Measurements from ENCODE around the gene ANKRD13D. TPM values are rescaled to one million over a fixed set of nuclear protein-coding genes. Genes with fewer than 3 reads are reported as not detected.
"Not testable (repeated sequence)": the region's sequence is repeated elsewhere in the genome, so short reads cannot be mapped to it uniquely, and the experiment has no call there.

ANKRD13D gene
- total RNA-seq, 4 donors from 2014 or later, result 19.7 to 194 (median 54.5) TPM

DNA sequence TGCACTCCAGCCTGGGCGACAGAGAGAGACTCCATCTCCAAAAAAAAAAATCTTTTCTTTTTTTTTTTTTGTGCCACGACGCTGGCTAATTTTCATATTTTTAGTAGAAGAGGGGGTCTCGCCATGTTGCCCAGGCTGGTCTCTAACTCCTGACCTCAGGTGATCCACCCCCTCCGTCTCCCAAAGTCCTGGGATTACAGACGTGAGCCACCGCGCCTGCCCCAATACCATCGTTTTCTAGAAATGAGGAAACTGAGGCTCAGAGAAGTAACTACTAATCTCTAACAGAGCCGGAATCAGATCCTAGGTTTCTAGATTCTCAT is 27.7 kb downstream of the ANKRD13D start:
- 0 to 1% methylated on average over 4 to 10 of the region's 10 CpGs for WGBS, 2 donors (ENCODE audit: low coverage in 1 of 2)
- TF ChIP-seq EP300 (IDR thresholded peaks at IDR 0.05; ENCODE audit: low read depth) (no peak), POLR2AphosphoS5 (IDR thresholded peaks at IDR 0.05) (no peak), POLR2A (IDR thresholded peaks at IDR 0.05) (no peak)
- TF ChIP-seq, protein P1, sequence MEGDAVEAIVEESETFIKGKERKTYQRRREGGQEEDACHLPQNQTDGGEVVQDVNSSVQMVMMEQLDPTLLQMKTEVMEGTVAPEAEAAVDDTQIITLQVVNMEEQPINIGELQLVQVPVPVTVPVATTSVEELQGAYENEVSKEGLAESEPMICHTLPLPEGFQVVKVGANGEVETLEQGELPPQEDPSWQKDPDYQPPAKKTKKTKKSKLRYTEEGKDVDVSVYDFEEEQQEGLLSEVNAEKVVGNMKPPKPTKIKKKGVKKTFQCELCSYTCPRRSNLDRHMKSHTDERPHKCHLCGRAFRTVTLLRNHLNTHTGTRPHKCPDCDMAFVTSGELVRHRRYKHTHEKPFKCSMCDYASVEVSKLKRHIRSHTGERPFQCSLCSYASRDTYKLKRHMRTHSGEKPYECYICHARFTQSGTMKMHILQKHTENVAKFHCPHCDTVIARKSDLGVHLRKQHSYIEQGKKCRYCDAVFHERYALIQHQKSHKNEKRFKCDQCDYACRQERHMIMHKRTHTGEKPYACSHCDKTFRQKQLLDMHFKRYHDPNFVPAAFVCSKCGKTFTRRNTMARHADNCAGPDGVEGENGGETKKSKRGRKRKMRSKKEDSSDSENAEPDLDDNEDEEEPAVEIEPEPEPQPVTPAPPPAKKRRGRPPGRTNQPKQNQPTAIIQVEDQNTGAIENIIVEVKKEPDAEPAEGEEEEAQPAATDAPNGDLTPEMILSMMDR (IDR thresholded peaks at IDR 0.05), result no peak
- Histone ChIP-seq H3K4me3 (peak overlapping the region; percentile 51 to 96 (median 88)), H3K9me3 (no peaks in the 10 kb centered on the region), H3K27ac (peak overlapping the region; percentile 97 to 99 (median 97)), H3K36me3 (no peaks in the 10 kb centered on the region), H3K4me1 (peaks cover 14 to 43% (median 33%) of the 10 kb centered on the region in 4 donors), H3K27me3 (no peaks in the 10 kb centered on the region)
- in situ Hi-C loops (cut with MboI; ENCODE audit: low pct_ligation_motif_present in 1 of 4, low pct_unique_long_range_greater_than_20kb in 1 of 4, low sequenced_read_pairs in 3 of 4) (loop anchor here in 1 of 4 donors (5.0 kb wide), 1 partner anchor 50 kb away; the partner anchor contains the start of gene GRK2), intact Hi-C loops (cut with DNase I; ENCODE audit: low total_unique reads) (loop anchor here (2.0 kb wide), 1 partner anchor 50 kb away; the partner anchor contains the start of gene GRK2)
- no peak for DNase-seq

DNA sequence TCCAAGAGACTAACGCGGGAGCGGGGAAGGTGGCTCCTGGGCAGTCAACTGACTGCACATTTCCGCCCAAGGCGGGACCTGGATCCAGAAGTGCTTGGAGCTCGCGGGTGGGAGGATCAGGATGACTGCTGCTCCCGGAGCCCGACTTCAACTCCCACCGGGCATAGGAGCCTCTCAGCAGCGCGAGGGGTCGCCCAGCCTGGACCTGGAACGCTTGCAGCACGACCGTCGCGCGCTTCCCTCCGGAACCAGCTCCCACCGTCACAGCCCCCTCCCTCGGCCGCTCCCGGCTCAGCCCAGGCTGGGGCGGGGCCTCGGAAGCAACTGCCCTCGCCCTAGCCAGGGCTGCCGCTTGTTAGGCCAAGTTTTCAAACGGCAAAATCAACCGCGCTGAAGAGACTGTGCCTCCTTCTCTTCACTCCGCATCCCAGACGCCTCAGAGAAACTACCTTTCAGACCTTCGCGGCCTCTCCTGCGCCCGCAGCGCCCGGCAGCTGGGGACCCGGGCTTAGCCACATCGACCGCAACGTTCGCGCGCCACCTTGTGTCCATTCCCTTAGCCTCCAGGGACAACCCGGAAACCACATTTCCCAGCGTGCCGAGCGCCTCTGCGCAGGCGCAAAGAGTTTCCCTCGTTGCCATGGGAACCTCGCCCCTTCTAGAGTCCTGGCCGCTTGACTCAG is 28.2 kb downstream of the ANKRD13D start:
- H3K4me1 ChIP-seq, result peaks cover 14 to 39% (median 31%) of the 10 kb centered on the region in 4 donors
- intact Hi-C loops (cut with DNase I; ENCODE audit: low total_unique reads), result loop anchor here (2.0 kb wide), 1 partner anchor 51 kb away; the partner anchor contains the start of gene GRK2
- 1% methylated on average over 46 of the region's 55 CpGs; no CpG with 5 or more reads in 1 of the 2 donors for WGBS, 2 donors (ENCODE audit: low coverage in 1 of 2)

DNA sequence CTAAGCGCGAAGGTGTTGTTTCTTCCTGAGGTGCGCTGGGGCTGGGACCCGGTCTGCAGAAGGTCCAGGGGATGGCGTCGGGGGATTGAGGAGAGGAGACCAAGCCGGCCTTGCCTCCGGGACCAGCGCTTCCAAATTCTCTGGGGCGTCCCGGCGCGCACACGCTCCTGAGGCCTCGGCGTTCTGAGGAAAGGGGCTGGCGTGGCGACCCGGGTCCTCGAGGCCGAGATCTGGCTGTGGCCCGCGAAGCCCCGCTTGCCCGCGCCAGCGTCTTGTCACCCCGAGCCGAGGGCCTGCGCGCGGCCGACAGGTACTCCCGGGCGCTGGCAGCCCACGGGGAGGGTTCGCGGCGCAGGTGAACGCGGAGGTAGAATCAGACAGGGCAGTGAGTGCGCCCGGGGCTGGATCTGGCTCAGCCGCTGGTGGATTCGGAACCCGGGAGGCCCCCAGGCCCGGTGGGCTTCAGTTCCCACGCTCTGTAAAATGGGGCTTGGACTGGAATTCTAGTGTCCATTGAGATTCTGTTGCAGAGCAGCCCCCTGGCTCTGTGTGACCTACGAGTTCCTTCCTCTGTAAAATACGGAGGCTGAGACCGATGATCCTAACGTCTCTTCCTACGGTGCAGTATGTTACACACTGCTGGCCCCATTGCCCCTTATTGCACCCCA is 28.9 kb downstream of the ANKRD13D start:
- Histone ChIP-seq H3K9me3 (no peaks in the 10 kb centered on the region), H3K27me3 (no peaks in the 10 kb centered on the region), H3K36me3 (no peaks in the 10 kb centered on the region), H3K4me1 (peaks cover 11 to 32% (median 27%) of the 10 kb centered on the region in 4 donors), H3K27ac (peak overlapping the region; percentile 97 to 99 (median 97)), H3K4me3 (peak overlapping the region; percentile 51 to 96 (median 88))
- WGBS, 2 donors (ENCODE audit: low coverage in 1 of 2), result 1% methylated on average over 29 of the region's 53 CpGs; no CpG with 5 or more reads in 1 of the 2 donors
- intact Hi-C loops (cut with DNase I; ENCODE audit: low total_unique reads) (loop anchor here (2.0 kb wide), 1 partner anchor 51 kb away; the partner anchor contains the start of gene GRK2), in situ Hi-C loops (cut with MboI; ENCODE audit: low pct_ligation_motif_present in 1 of 4, low pct_unique_long_range_greater_than_20kb in 1 of 4, low sequenced_read_pairs in 3 of 4) (loop anchor here in 1 of 4 donors (5.0 kb wide), 1 partner anchor 51 kb away; the partner anchor contains the start of gene GRK2)
- peak; percentile 54 for DNase-seq
- no peak for TF ChIP-seq EP300 (IDR thresholded peaks at IDR 0.05; ENCODE audit: low read depth)

More for the DNA sequence above, 28.2 kb downstream of the ANKRD13D start:
- Histone ChIP-seq H3K27me3 (no peaks in the 10 kb centered on the region), H3K4me3 (peak overlapping the region; percentile 51 to 96 (median 88)), H3K9me3 (no peaks in the 10 kb centered on the region), H3K27ac (peak overlapping the region; percentile 97 to 99 (median 97)), H3K36me3 (no peaks in the 10 kb centered on the region)
- TF ChIP-seq POLR2A (IDR thresholded peaks at IDR 0.05) (peak; percentile 89), EP300 (IDR thresholded peaks at IDR 0.05; ENCODE audit: low read depth) (no peak), POLR2AphosphoS5 (IDR thresholded peaks at IDR 0.05) (peak in 2 of 3 donors; percentile 78 to 88)
- TF ChIP-seq, protein P1 (IDR thresholded peaks at IDR 0.05), result peak; percentile 90 to 100 (median 93)
- in situ Hi-C loops (cut with MboI; ENCODE audit: low pct_ligation_motif_present in 1 of 4, low pct_unique_long_range_greater_than_20kb in 1 of 4, low sequenced_read_pairs in 3 of 4), result loop anchor here in 1 of 4 donors (5.0 kb wide), 1 partner anchor 50 kb away; the partner anchor contains the start of gene GRK2
- peak; percentile 98 for DNase-seq

DNA sequence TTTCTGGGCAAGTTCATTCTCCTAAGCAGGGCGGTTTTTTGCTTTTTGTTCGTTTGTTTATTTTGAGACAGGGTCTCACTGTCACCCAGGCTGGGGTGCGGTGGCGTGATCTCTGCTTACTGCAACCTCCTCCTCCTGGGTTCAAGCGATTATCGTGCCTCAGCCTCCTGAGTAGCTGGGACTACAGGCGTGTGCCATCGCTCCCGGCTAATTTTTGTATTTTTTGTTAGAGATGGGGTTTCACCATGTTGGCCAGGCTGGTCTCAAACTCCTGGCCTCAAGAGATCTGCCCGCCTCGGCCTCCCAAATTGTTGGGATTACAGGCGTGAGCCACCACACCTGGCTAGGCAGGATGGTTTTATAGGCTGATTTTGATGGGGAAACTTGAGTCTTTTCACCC is 29.8 kb downstream of the ANKRD13D start:
- H3K27ac ChIP-seq; intact Hi-C loops (cut with DNase I; ENCODE audit: low total_unique reads); H3K27me3 ChIP-seq; H3K36me3 ChIP-seq; DNase-seq; H3K9me3 ChIP-seq: not testable (repeated sequence)
- peaks cover 3 to 27% (median 22%) of the 10 kb centered on the region in 4 donors for H3K4me1 ChIP-seq
- WGBS, 2 donors (ENCODE audit: low coverage in 1 of 2), result 85 to 90% methylated on average over 8 to 12 of the region's 12 CpGs
- peak overlapping the region in 1 of 4 donors; percentile 96 for H3K4me3 ChIP-seq
- in situ Hi-C loops (cut with MboI; ENCODE audit: low pct_ligation_motif_present in 1 of 4, low pct_unique_long_range_greater_than_20kb in 1 of 4, low sequenced_read_pairs in 3 of 4), result loop anchor here in 1 of 4 donors (5.0 kb wide), 1 partner anchor 52 kb away; the partner anchor contains the start of gene GRK2

DNA sequence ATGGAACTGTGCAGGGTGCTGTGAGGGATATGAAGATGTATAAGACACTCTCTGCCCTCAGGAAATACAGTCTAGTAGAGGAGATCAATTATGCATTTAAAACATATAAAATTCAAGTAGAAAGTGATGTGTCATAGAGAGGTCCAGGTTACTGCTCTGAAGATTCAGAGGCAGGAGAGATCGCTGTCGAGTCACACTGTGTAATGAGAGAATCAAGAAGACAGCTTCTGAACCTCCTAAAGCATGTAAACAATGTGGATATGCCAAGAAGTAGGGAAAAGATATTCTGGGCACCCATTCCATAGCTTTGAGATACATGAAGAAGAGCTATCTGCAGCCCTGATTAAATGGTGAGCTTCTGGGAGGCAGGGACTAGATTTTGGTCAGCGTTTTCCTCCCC is 30.9 kb downstream of the ANKRD13D start:
- no peaks in the 10 kb centered on the region for H3K9me3 ChIP-seq
- intact Hi-C loops (cut with DNase I; ENCODE audit: low total_unique reads), result no loop called here
- in situ Hi-C loops (cut with MboI; ENCODE audit: low pct_ligation_motif_present in 1 of 4, low pct_unique_long_range_greater_than_20kb in 1 of 4, low sequenced_read_pairs in 3 of 4), result no loop called here
- H3K4me1 ChIP-seq, result peaks cover 0 to 27% (median 22%) of the 10 kb centered on the region in 4 donors
- TF ChIP-seq EP300 (IDR thresholded peaks at IDR 0.05; ENCODE audit: low read depth) (no peak), POLR2A (IDR thresholded peaks at IDR 0.05) (no peak), POLR2AphosphoS5 (IDR thresholded peaks at IDR 0.05) (no peak)
- TF ChIP-seq, protein P1 (IDR thresholded peaks at IDR 0.05), result no peak
- no peaks in the 10 kb centered on the region for H3K27me3 ChIP-seq
- DNase-seq, result no peak
- no peaks in the 10 kb centered on the region for H3K36me3 ChIP-seq
- 72 to 79% methylated on average over 3 of the region's 3 CpGs for WGBS, 2 donors (ENCODE audit: low coverage in 1 of 2)
- H3K4me3 ChIP-seq, result no peak overlapping the region
- no peak overlapping the region for H3K27ac ChIP-seq

Measured in transverse colon (tissue), 4 donors.